ENCODE measurements around the gene CDH23.

DNA sequence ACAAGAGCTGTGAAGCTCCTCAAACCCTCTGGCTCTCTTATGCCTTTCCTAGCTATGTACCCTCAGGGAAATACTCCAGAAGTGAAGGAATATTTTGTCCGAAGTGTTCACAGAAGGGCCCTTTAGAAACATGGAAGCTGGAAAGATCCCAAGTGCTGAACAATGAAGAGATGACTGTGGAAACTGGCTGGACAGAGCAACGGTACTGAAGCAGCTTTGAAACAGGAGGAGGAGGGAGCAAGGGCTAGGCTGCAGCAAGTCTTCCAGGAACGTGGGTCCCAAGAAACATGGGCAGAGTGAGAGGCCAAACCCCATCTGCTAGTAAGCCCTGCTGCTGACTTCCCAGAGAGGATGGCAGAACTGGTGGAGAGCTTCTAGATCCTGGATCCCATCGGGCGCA is 457.3 kb downstream of the CDH23 start:
- TF ChIP-seq, protein P1, sequence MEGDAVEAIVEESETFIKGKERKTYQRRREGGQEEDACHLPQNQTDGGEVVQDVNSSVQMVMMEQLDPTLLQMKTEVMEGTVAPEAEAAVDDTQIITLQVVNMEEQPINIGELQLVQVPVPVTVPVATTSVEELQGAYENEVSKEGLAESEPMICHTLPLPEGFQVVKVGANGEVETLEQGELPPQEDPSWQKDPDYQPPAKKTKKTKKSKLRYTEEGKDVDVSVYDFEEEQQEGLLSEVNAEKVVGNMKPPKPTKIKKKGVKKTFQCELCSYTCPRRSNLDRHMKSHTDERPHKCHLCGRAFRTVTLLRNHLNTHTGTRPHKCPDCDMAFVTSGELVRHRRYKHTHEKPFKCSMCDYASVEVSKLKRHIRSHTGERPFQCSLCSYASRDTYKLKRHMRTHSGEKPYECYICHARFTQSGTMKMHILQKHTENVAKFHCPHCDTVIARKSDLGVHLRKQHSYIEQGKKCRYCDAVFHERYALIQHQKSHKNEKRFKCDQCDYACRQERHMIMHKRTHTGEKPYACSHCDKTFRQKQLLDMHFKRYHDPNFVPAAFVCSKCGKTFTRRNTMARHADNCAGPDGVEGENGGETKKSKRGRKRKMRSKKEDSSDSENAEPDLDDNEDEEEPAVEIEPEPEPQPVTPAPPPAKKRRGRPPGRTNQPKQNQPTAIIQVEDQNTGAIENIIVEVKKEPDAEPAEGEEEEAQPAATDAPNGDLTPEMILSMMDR (IDR thresholded peaks at IDR 0.05), result no peak
- TF ChIP-seq POLR2A (IDR thresholded peaks at IDR 0.05) (no peak), EP300 (IDR thresholded peaks at IDR 0.05) (no peak), POLR2AphosphoS5 (IDR thresholded peaks at IDR 0.05) (no peak)

Data from suprapubic skin (tissue), 4 donors.